LNCaP clone FGC (cell line): ENCODE results near the gene EDIL3.
A peak's percentile ranks its signal among the peaks of the same experiment; 100 is the strongest.

Experiments used
- DNase-seq: peaks from one replicate; pipeline ENCODE4 v3.0.0-alpha.2; 2011; ENCODE audit warnings: low read depth
- H3K4me3 ChIP-seq: 2 replicates; pipeline ENCODE4 v1.5.1; 2011; ENCODE audit warnings: mild to moderate bottlenecking, low read depth, low read length, control low read depth
- TF ChIP-seq, protein P1 (sequence below): IDR thresholded peaks from 2 replicates; pipeline ENCODE4 v1.5.1; 2012; ENCODE audit warnings: mild to moderate bottlenecking; ENCODE audit not compliant: control insufficient read depth, insufficient read depth; ENCODE audit errors: extremely low read depth

Gene EDIL3

DNA sequence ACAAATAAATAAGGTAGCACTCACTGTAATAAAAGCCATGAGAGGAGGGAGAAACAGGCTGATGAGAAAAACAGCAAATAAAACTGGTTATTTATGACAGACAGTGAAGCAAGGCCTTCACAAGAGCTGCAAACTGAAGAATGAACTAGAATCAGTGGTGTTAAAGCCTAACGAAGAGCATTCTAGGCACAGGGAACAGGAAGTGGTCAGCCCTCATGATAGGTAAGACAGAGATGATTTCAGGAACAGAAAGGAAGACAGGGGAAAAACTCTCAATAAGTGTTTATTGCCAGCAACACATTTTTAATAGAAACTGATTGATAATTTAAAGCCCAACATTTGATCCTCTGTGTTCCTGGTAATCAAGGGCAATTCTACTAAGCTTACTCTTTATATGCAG, 124.5 kb downstream of the EDIL3 start:
- DNase-seq = no peak
- H3K4me3 ChIP-seq = no peak overlapping the region
- TF ChIP-seq, protein P1, sequence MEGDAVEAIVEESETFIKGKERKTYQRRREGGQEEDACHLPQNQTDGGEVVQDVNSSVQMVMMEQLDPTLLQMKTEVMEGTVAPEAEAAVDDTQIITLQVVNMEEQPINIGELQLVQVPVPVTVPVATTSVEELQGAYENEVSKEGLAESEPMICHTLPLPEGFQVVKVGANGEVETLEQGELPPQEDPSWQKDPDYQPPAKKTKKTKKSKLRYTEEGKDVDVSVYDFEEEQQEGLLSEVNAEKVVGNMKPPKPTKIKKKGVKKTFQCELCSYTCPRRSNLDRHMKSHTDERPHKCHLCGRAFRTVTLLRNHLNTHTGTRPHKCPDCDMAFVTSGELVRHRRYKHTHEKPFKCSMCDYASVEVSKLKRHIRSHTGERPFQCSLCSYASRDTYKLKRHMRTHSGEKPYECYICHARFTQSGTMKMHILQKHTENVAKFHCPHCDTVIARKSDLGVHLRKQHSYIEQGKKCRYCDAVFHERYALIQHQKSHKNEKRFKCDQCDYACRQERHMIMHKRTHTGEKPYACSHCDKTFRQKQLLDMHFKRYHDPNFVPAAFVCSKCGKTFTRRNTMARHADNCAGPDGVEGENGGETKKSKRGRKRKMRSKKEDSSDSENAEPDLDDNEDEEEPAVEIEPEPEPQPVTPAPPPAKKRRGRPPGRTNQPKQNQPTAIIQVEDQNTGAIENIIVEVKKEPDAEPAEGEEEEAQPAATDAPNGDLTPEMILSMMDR = no peak

DNA sequence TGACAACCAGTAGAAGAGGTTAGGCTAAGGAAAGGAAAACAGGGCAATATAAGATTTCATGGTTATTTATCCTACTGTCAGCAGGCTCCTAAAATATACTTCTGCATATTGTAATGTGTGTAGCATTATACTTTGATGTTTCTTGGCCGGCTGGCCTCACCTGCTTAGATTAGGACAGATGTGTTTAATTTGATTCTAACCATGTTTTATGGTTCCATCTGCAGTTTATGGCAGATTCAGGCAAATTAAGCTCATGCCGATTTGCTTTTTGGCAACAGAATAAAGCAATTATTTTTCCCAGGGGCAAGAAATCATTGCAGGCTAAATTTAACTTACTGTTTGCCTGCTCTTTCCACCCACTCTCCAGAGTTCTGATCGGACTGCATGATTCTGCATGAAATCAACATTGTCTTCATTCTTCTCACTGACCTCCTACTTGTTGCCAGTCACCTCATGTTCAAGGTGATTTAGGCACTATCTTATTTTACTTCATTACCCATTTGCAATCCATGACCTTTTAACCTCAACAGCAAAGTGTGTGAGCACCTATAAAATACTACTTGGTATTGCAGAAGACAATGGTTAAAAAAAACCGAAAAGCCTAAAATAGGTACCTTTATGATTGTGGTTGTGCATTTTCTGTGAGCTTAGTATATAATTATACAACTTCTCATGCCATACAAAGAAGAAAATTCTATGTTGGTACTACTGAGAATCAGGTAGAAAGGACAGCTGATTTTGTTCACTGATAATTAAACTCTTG, 125.2 kb downstream of the EDIL3 start:
- no peak overlapping the region for H3K4me3 ChIP-seq
- DNase-seq = no peak
- TF ChIP-seq, protein P1 = no peak

DNA sequence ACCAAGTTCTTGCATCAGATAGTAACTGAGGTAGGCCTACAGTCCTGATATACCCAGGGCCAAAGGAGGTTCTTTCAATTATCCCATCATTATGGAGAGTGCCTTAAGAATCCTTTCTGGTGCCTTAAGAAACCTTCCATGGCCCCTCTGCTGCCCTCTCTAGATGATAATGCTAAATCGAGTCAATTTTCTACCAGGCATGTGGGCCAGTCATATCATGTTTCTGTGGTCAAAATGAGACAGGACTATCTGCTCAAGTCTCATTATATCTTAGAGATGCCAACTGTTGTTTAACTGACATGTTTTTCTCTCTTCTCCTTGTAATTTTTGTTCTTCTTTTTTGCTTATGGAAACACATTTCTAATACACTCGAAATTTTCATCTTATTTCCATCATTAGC, 127.6 kb downstream of the EDIL3 start:
- no peak overlapping the region for H3K4me3 ChIP-seq
- no peak for DNase-seq
- TF ChIP-seq, protein P1 = no peak

DNA sequence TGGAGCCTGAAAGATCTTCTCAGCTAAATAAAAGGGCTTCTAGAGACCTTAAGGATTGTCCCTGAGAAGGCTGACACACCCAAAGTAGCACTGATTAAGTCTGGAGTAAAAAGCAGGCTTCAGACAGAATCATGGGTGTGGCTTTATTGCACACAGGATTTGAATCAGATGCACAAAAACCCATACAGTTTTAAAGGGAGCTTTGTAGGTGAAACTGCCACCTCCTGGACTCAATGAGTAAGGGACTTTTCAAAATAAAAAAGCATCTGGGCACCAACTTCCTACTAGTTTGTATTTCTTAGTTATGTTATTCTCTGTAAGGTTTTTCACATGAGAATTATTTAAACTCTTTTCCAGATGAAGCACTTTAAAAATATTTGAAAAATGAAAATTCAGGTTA, 129.4 kb downstream of the EDIL3 start:
- H3K4me3 ChIP-seq = no peak overlapping the region
- no peak for DNase-seq
- TF ChIP-seq, protein P1 = peak; percentile 39

DNA sequence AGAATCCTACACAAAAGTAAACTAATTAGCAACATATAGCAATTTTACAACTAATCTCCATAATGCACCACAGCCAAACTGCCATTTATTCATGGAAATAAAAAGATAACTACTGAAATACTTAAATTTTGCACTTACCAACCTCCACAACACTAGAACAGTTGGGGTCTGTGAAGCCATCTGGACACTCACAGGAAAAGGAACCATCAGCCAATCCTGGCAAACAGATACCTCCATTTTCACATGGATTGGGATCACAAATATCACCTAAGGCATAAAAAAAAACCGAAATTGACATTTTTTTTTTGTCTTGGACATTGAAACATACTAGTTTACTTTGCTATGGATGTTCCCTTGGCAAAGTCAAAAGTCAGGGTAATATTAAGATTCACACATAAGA, 130.7 kb downstream of the EDIL3 start:
- H3K4me3 ChIP-seq = no peak overlapping the region
- DNase-seq = no peak
- TF ChIP-seq, protein P1 = no peak

DNA sequence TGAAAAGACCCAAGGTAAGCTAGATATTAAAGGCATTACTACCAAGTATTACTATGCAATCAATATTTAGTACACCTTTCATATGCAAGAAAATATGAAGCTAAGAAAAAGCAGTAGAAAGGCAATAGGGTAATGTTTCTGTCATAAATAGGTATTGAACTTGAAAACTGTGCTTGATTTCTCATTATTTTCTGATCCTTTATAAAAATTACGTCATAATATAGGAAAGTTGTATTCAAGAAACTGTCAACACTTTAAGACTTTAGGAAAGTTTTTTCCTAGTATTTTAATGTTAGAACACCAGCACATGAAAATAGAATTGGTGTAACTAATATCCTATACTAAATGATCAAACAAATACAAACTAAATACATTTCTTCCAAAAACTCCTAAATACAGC, 133.2 kb downstream of the EDIL3 start:
- TF ChIP-seq, protein P1 = no peak
- H3K4me3 ChIP-seq = no peak overlapping the region
- no peak for DNase-seq
